Liver (tissue), 9 donors: ENCODE measurements around the gene FAM118A. TPM values are rescaled to one million over a fixed set of nuclear protein-coding genes. Genes with fewer than 3 reads are reported as not detected.

Experiments
- DNase-seq: peaks from one replicate; pipeline ENCODE4 v3.0.0-alpha.2; 2017; ENCODE audit warnings: low spot score
- H3K27ac ChIP-seq, 2 donors: one replicate each; pipeline ENCODE4 v1.7.0; 2013; ENCODE audit warnings: inconsistent platforms in 2 of 2, low read length in 2 of 2, control low read depth in 1 of 2, low read depth in 1 of 2, mild to moderate bottlenecking in 1 of 2
- H3K27me3 ChIP-seq, 4 donors: one replicate each; pipeline versions ENCODE4 v1.6.1 to v1.7.0; 2013; ENCODE audit warnings: low read length in 3 of 4, inconsistent platforms in 1 of 4, mild to moderate bottlenecking in 1 of 4, moderate library complexity in 1 of 4; ENCODE audit not compliant: control insufficient read depth in 4 of 4, insufficient read depth in 4 of 4
- H3K36me3 ChIP-seq, 4 donors: one replicate each; pipeline versions ENCODE4 v1.6.1 to v1.7.0; 2013; ENCODE audit warnings: low read length in 3 of 4, mild to moderate bottlenecking in 3 of 4, low read depth in 1 of 4, moderate library complexity in 1 of 4; ENCODE audit not compliant: control insufficient read depth in 4 of 4, insufficient read depth in 3 of 4
- H3K4me1 ChIP-seq, 4 donors: one replicate each; pipeline versions ENCODE4 v1.6.1 to v1.7.0; 2013; ENCODE audit warnings: low read length in 3 of 4, mild to moderate bottlenecking in 3 of 4, moderate library complexity in 1 of 4; ENCODE audit not compliant: control insufficient read depth in 4 of 4, insufficient read depth in 4 of 4
- H3K4me3 ChIP-seq, 3 donors: one replicate each; pipeline versions ENCODE4 v1.6.1 to v1.7.0; 2013; ENCODE audit warnings: low read length in 3 of 3, control low read depth in 1 of 3, low read depth in 1 of 3, mild to moderate bottlenecking in 1 of 3
- H3K9ac ChIP-seq, 2 donors: one replicate each; pipeline ENCODE4 v1.7.0; 2013; ENCODE audit warnings: low read length in 2 of 2, mild to moderate bottlenecking in 2 of 2, moderate library complexity in 2 of 2, control low read depth in 1 of 2, low read depth in 1 of 2
- H3K9me3 ChIP-seq, 4 donors: one replicate each; pipeline versions ENCODE4 v1.6.1 to v1.7.0; 2013; ENCODE audit warnings: low read length in 3 of 4; ENCODE audit not compliant: control insufficient read depth in 4 of 4
- EGR1 ChIP-seq, 2 donors: IDR thresholded peaks; 2 replicates each; pipeline ENCODE4 v1.6.1; 2016 to 2018; ENCODE audit warnings: antibody characterized with exemption in 2 of 2, low read depth in 2 of 2
- FOXA1 ChIP-seq: IDR thresholded peaks from 2 replicates; pipeline ENCODE4 v1.6.1; 2016; ENCODE audit warnings: antibody characterized with exemption
- FOXA2 ChIP-seq: IDR thresholded peaks from 2 replicates; pipeline ENCODE4 v1.6.1; 2016; ENCODE audit warnings: antibody characterized with exemption
- GABPA ChIP-seq, 2 donors: IDR thresholded peaks in 1 of 2; conservative IDR thresholded peaks in 1 of 2; 2 replicates each; pipeline ENCODE4 v1.6.1; 2016; ENCODE audit warnings: antibody characterized with exemption in 2 of 2, mild to moderate bottlenecking in 1 of 2, moderate library complexity in 1 of 2
- HNF4A ChIP-seq, 2 donors: conservative IDR thresholded peaks; 2 replicates each; pipeline ENCODE4 v1.6.1; 2016; ENCODE audit warnings: antibody characterized with exemption in 2 of 2, mild to moderate bottlenecking in 2 of 2
- HNF4G ChIP-seq: IDR thresholded peaks from 2 replicates; pipeline ENCODE4 v1.6.1; 2016; ENCODE audit warnings: antibody characterized with exemption
- JUND ChIP-seq, 2 donors: IDR thresholded peaks; 2 replicates each; pipeline ENCODE4 v1.6.1; 2016; ENCODE audit warnings: antibody characterized with exemption in 2 of 2
- MAX ChIP-seq: IDR thresholded peaks from 2 replicates; pipeline ENCODE4 v1.6.1; 2016; ENCODE audit warnings: antibody characterized with exemption
- NR2F2 ChIP-seq: IDR thresholded peaks from 2 replicates; pipeline ENCODE4 v1.6.1; 2016; ENCODE audit warnings: antibody characterized with exemption
- RAD21 ChIP-seq, 2 donors: IDR thresholded peaks; 2 replicates each; pipeline ENCODE4 v1.6.1; 2016; ENCODE audit warnings: antibody characterized with exemption in 2 of 2, mild to moderate bottlenecking in 2 of 2
- REST ChIP-seq: IDR thresholded peaks from 2 replicates; pipeline ENCODE4 v1.6.1; 2016; ENCODE audit warnings: antibody characterized with exemption, mild to moderate bottlenecking
- RXRA ChIP-seq, 2 donors: IDR thresholded peaks; 2 replicates each; pipeline ENCODE4 v1.6.1; 2017 to 2018; ENCODE audit warnings: antibody characterized with exemption in 2 of 2, mild to moderate bottlenecking in 1 of 2
- SP1 ChIP-seq: IDR thresholded peaks from 2 replicates; pipeline ENCODE4 v1.6.1; 2018; ENCODE audit warnings: antibody characterized with exemption, mild to moderate bottlenecking
- TAF1 ChIP-seq: conservative IDR thresholded peaks from 2 replicates; pipeline ENCODE4 v1.6.1; 2016; ENCODE audit warnings: antibody characterized with exemption, mild to moderate bottlenecking
- YY1 ChIP-seq: IDR thresholded peaks from 2 replicates; pipeline ENCODE4 v1.6.1; 2016; ENCODE audit warnings: antibody characterized with exemption, mild to moderate bottlenecking
- WGBS: extraction: QIAGEN DNeasy Blood & Tissue Kit; methylation state at CpG from one replicate; pipeline ENCODE4 v1.1.7; 2013; 5-methylcytosine and 5-hydroxymethylcytosine counted together
- polyA plus RNA-seq, 2 donors: library from polyadenylated mRNA; stranded (reverse) in 1 of 2; unstranded in 1 of 2; fragments of 200-250 nt in 1 of 2; fragments of >200 nt in 1 of 2; fragmentation: Nextera tagmentation in 1 of 2; extraction: Ambion mirVana in 1 of 2; gene quantifications; one replicate each; pipeline versions ENCODE4 v1.2.1 to v1.2.3, GENCODE V29; 2013 to 2015
- total RNA-seq, 2 donors: library from RNA; depleted of rRNA; stranded (reverse); fragments of >200 nt; gene quantifications; one replicate each; pipeline ENCODE4 v1.2.3, GENCODE V29; 2014
- TF ChIP-seq, protein P1 (sequence below): IDR thresholded peaks from 2 replicates; pipeline ENCODE4 v1.6.1; 2016; ENCODE audit warnings: antibody characterized with exemption
- TF ChIP-seq, protein P2 (sequence below): fragments of 150-350 bp; IDR thresholded peaks from 2 replicates; pipeline ENCODE4 v1.5.1; 2017; ENCODE audit warnings: improper control_type of control experiment, low read depth, low read length; ENCODE audit not compliant: missing input control
- TF ChIP-seq, protein P3 (sequence below): IDR thresholded peaks from 2 replicates; pipeline ENCODE4 v1.6.1; 2016; ENCODE audit warnings: antibody characterized with exemption
- donor health status: healthy.
- donor health status: healthy.
- donor health status: healthy.
- donor health status: healthy.
- donor health status: healthy.

Gene FAM118A
- total and polyA plus RNA-seq, 4 donors, result 4.7 to 36.0 (median 5.6) TPM

GRCh38 chr22:45263463-45264269 is 46.1 kb upstream of the FAM118A start:
- 26% methylated on average over 17 of the region's 17 CpGs for WGBS
- H3K36me3 ChIP-seq, result no peaks in the 10 kb centered on the region
- H3K9me3 ChIP-seq, result no peaks in the 10 kb centered on the region
- peak overlapping the region; percentile 63 to 72 for H3K27ac ChIP-seq
- no peak for DNase-seq
- no peak overlapping the region for H3K4me3 ChIP-seq
- peak; percentile 76 for TF ChIP-seq NR2F2
- TF ChIP-seq, protein P1, sequence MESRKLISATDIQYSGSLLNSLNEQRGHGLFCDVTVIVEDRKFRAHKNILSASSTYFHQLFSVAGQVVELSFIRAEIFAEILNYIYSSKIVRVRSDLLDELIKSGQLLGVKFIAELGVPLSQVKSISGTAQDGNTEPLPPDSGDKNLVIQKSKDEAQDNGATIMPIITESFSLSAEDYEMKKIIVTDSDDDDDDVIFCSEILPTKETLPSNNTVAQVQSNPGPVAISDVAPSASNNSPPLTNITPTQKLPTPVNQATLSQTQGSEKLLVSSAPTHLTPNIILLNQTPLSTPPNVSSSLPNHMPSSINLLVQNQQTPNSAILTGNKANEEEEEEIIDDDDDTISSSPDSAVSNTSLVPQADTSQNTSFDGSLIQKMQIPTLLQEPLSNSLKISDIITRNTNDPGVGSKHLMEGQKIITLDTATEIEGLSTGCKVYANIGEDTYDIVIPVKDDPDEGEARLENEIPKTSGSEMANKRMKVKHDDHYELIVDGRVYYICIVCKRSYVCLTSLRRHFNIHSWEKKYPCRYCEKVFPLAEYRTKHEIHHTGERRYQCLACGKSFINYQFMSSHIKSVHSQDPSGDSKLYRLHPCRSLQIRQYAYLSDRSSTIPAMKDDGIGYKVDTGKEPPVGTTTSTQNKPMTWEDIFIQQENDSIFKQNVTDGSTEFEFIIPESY, result no peak
- TF ChIP-seq GABPA (IDR thresholded peaks at IDR 0.05 in 1 of 2, conservative IDR thresholded peaks at IDR 0.05 in 1 of 2), result peak in 1 of 2 donors; percentile 58
- TF ChIP-seq MAX, result peak; percentile 93
- TF ChIP-seq, protein P2, sequence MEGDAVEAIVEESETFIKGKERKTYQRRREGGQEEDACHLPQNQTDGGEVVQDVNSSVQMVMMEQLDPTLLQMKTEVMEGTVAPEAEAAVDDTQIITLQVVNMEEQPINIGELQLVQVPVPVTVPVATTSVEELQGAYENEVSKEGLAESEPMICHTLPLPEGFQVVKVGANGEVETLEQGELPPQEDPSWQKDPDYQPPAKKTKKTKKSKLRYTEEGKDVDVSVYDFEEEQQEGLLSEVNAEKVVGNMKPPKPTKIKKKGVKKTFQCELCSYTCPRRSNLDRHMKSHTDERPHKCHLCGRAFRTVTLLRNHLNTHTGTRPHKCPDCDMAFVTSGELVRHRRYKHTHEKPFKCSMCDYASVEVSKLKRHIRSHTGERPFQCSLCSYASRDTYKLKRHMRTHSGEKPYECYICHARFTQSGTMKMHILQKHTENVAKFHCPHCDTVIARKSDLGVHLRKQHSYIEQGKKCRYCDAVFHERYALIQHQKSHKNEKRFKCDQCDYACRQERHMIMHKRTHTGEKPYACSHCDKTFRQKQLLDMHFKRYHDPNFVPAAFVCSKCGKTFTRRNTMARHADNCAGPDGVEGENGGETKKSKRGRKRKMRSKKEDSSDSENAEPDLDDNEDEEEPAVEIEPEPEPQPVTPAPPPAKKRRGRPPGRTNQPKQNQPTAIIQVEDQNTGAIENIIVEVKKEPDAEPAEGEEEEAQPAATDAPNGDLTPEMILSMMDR, result peak; percentile 90
- no peak for TF ChIP-seq EGR1 (IDR thresholded peaks at IDR 0.05; ENCODE audit: low read depth in 2 of 2)
- no peak for TF ChIP-seq FOXA2
- TF ChIP-seq HNF4G, result no peak
- no peak for TF ChIP-seq JUND (IDR thresholded peaks at IDR 0.05)
- TF ChIP-seq TAF1, result no peak
- TF ChIP-seq, protein P3, sequence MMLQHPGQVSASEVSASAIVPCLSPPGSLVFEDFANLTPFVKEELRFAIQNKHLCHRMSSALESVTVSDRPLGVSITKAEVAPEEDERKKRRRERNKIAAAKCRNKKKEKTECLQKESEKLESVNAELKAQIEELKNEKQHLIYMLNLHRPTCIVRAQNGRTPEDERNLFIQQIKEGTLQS, result peak; percentile 55
- peak; percentile 94 to 95 for TF ChIP-seq RAD21 (IDR thresholded peaks at IDR 0.05)
- TF ChIP-seq REST, result no peak
- TF ChIP-seq RXRA (IDR thresholded peaks at IDR 0.05), result peak; percentile 69 to 74
- TF ChIP-seq FOXA1, result no peak
- TF ChIP-seq SP1, result peak; percentile 51
- no peak for TF ChIP-seq YY1
- peak; percentile 73 to 74 for TF ChIP-seq HNF4A (conservative IDR thresholded peaks at IDR 0.05)
- H3K27me3 ChIP-seq, result no peaks in the 10 kb centered on the region
- peak overlapping the region in 1 of 2 donors; percentile 35 for H3K9ac ChIP-seq
- H3K4me1 ChIP-seq, result peaks cover 0 to 23% (median 6%) of the 10 kb centered on the region in 4 donors
